Measurements from ENCODE around the gene ICA1L.

GRCh38 chr2:202743613-202744012 lies 128.0 kb downstream of the ICA1L start:
- TF ChIP-seq, protein P1, sequence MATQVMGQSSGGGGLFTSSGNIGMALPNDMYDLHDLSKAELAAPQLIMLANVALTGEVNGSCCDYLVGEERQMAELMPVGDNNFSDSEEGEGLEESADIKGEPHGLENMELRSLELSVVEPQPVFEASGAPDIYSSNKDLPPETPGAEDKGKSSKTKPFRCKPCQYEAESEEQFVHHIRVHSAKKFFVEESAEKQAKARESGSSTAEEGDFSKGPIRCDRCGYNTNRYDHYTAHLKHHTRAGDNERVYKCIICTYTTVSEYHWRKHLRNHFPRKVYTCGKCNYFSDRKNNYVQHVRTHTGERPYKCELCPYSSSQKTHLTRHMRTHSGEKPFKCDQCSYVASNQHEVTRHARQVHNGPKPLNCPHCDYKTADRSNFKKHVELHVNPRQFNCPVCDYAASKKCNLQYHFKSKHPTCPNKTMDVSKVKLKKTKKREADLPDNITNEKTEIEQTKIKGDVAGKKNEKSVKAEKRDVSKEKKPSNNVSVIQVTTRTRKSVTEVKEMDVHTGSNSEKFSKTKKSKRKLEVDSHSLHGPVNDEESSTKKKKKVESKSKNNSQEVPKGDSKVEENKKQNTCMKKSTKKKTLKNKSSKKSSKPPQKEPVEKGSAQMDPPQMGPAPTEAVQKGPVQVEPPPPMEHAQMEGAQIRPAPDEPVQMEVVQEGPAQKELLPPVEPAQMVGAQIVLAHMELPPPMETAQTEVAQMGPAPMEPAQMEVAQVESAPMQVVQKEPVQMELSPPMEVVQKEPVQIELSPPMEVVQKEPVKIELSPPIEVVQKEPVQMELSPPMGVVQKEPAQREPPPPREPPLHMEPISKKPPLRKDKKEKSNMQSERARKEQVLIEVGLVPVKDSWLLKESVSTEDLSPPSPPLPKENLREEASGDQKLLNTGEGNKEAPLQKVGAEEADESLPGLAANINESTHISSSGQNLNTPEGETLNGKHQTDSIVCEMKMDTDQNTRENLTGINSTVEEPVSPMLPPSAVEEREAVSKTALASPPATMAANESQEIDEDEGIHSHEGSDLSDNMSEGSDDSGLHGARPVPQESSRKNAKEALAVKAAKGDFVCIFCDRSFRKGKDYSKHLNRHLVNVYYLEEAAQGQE (IDR thresholded peaks at IDR 0.05; ENCODE audit: insufficient read depth in 1 of 2, low read depth in 2 of 2, low read length in 2 of 2), result no peak
- TF ChIP-seq POLR2AphosphoS5 (IDR thresholded peaks at IDR 0.05; ENCODE audit: low read depth, low read length), result no peak
- no peak for TF ChIP-seq TAF1 (IDR thresholded peaks at IDR 0.05; ENCODE audit: borderline replicate concordance, insufficient read depth, low read length)
- no peak for TF ChIP-seq SIN3A (IDR thresholded peaks at IDR 0.05; ENCODE audit: borderline replicate concordance, insufficient read depth, low read length)

Data from PFSK-1 (cell line).